Mesenchymal stem cell (in vitro differentiated cells and primary cell): ENCODE results near the gene ANKRD13D.
A peak's percentile ranks its signal among the peaks of the same experiment; 100 is the strongest.

ENCODE experiments used
- DNase-seq: peaks from one replicate; pipeline ENCODE4 v3.0.0-alpha.2; 2013
- H2AFZ ChIP-seq: one replicate; pipeline ENCODE4 v1.6.1; 2013; ENCODE audit warnings: low read depth, mild to moderate bottlenecking, control low read depth, inconsistent platforms, low read length, moderate library complexity
- H2AK5ac ChIP-seq: 2 replicates; pipeline ENCODE4 v1.6.1; 2013; ENCODE audit warnings: low read length, moderate library complexity, mild to moderate bottlenecking, inconsistent platforms; ENCODE audit not compliant: severe bottlenecking
- H2BK120ac ChIP-seq: one replicate; pipeline ENCODE4 v1.6.1; 2013; ENCODE audit warnings: low read depth, mild to moderate bottlenecking, inconsistent platforms, low read length, moderate library complexity
- H2BK12ac ChIP-seq, 2 experiments: one replicate each; pipeline ENCODE4 v1.6.1; 2013; ENCODE audit warnings: inconsistent platforms in 2 of 2, low read length in 2 of 2, mild to moderate bottlenecking in 2 of 2, moderate library complexity in 2 of 2, control low read depth in 1 of 2
- H2BK15ac ChIP-seq: one replicate; pipeline ENCODE4 v1.6.1; 2013; ENCODE audit warnings: mild to moderate bottlenecking, low read depth, inconsistent platforms; ENCODE audit not compliant: poor library complexity, severe bottlenecking
- H2BK5ac ChIP-seq: 2 replicates; pipeline ENCODE4 v1.6.1; 2013; ENCODE audit warnings: low read depth, mild to moderate bottlenecking, low read length, control low read depth, inconsistent platforms; ENCODE audit not compliant: poor library complexity, severe bottlenecking
- H3K14ac ChIP-seq, 2 experiments: one replicate each; pipeline ENCODE4 v1.6.1; 2013; ENCODE audit warnings: inconsistent platforms in 2 of 2, low read length in 2 of 2, control low read depth in 1 of 2, mild to moderate bottlenecking in 1 of 2, moderate library complexity in 1 of 2
- H3K18ac ChIP-seq, 2 experiments: one replicate each; pipeline ENCODE4 v1.6.1; 2013; ENCODE audit warnings: inconsistent platforms in 2 of 2, low read length in 2 of 2, control low read depth in 1 of 2, low read depth in 1 of 2, mild to moderate bottlenecking in 1 of 2
- H3K23ac ChIP-seq, 2 experiments: one replicate each; pipeline ENCODE4 v1.6.1; 2013; ENCODE audit warnings: inconsistent platforms in 2 of 2, low read length in 2 of 2, mild to moderate bottlenecking in 2 of 2, moderate library complexity in 2 of 2, control low read depth in 1 of 2
- H3K27ac ChIP-seq: 2 replicates; pipeline ENCODE4 v1.5.1; 2013; ENCODE audit warnings: mild to moderate bottlenecking, moderate library complexity, low read length, control low read depth, inconsistent platforms; ENCODE audit not compliant: poor library complexity, severe bottlenecking
- H3K27me3 ChIP-seq, 2 experiments: 2 replicates each; pipeline versions ENCODE4 v1.6.1 to v1.7.0; 2013; ENCODE audit warnings: low read length in 2 of 2, mild to moderate bottlenecking in 2 of 2, moderate library complexity in 2 of 2, control low read depth in 1 of 2, inconsistent platforms in 1 of 2; ENCODE audit not compliant: control insufficient read depth in 1 of 2, insufficient read depth in 1 of 2
- H3K36me3 ChIP-seq, 2 experiments: 2 replicates each; pipeline versions ENCODE4 v1.6.1 to v1.7.0; 2013; ENCODE audit warnings: low read length in 2 of 2, control low read depth in 1 of 2, inconsistent platforms in 1 of 2, low read depth in 1 of 2, mild to moderate bottlenecking in 1 of 2; ENCODE audit not compliant: insufficient read depth in 2 of 2, control insufficient read depth in 1 of 2
- H3K4ac ChIP-seq, 2 experiments: one replicate each; pipeline ENCODE4 v1.6.1; 2013; ENCODE audit warnings: inconsistent platforms in 2 of 2, low read length in 2 of 2, mild to moderate bottlenecking in 2 of 2, moderate library complexity in 2 of 2, control low read depth in 1 of 2, low read depth in 1 of 2
- H3K4me1 ChIP-seq: 2 replicates; pipeline ENCODE4 v1.6.1; 2013; ENCODE audit warnings: low read depth, low read length, control low read depth; ENCODE audit not compliant: control insufficient read depth, insufficient read depth
- H3K4me2 ChIP-seq: 2 replicates; pipeline ENCODE4 v1.6.1; 2013; ENCODE audit warnings: low read length, mild to moderate bottlenecking, inconsistent platforms; ENCODE audit not compliant: poor library complexity, severe bottlenecking
- H3K4me3 ChIP-seq, 2 experiments: 2 replicates each; pipeline versions ENCODE4 v1.5.1 to v1.7.0; 2013; ENCODE audit warnings: low read length in 2 of 2, mild to moderate bottlenecking in 2 of 2, control low read depth in 1 of 2, low read depth in 1 of 2; ENCODE audit not compliant: insufficient read depth in 1 of 2
- H3K79me1 ChIP-seq: replicated peaks from 2 replicates; pipeline ENCODE4 v1.6.1; 2013; ENCODE audit warnings: mild to moderate bottlenecking, control low read depth, low read length, inconsistent platforms; ENCODE audit not compliant: poor library complexity, severe bottlenecking
- H3K9ac ChIP-seq: 2 replicates; pipeline ENCODE4 v1.7.0; 2013; ENCODE audit warnings: mild to moderate bottlenecking, low read length, moderate library complexity
- H3K9me3 ChIP-seq: 2 replicates; pipeline ENCODE4 v1.7.0; 2013; ENCODE audit warnings: mild to moderate bottlenecking, low read length; ENCODE audit not compliant: control insufficient read depth
- H4K8ac ChIP-seq: one replicate; pipeline ENCODE4 v1.6.1; 2013; ENCODE audit warnings: inconsistent platforms, mild to moderate bottlenecking, low read length, moderate library complexity
- H4K91ac ChIP-seq: one replicate; pipeline ENCODE4 v1.6.1; 2013; ENCODE audit warnings: mild to moderate bottlenecking, low read length, inconsistent platforms
- WGBS: methylation state at CpG from one replicate; pipeline ENCODE4 v1.1.7; 2013; ENCODE audit warnings: mixed read lengths; 5-methylcytosine and 5-hydroxymethylcytosine counted together

Gene ANKRD13D

DNA sequence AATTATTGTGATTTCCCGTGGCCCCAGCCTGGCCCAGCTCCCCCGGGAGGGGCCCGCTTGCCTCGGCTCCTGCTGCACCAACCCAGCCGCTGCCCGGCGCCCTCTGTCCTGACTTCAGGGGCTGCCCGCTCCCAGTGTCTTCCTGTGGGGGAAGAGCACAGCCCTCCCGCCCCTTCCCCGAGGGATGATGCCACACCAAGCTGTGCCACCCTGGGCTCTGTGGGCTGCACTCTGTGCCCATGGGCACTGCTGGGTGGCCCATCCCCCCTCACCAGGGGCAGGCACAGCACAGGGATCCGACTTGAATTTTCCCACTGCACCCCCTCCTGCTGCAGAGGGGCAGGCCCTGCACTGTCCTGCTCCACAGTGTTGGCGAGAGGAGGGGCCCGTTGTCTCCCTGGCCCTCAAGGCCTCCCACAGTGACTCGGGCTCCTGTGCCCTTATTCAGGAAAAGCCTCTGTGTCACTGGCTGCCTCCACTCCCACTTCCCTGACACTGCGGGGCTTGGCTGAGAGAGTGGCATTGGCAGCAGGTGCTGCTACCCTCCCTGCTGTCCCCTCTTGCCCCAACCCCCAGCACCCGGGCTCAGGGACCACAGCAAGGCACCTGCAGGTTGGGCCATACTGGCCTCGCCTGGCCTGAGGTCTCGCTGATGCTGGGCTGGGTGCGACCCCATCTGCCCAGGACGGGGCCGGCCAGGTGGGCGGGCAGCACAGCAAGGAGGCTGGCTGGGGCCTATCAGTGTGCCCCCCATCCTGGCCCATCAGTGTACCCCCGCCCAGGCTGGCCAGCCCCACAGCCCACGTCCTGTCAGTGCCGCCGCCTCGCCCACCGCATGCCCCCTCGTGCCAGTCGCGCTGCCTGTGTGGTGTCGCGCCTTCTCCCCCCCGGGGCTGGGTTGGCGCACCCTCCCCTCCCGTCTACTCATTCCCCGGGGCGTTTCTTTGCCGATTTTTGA is 3.3 kb upstream of the ANKRD13D start:
- Histone ChIP-seq H3K23ac (no peak overlapping the region), H3K27me3 (no peaks in the 10 kb centered on the region), H2AK5ac (no peak overlapping the region), H3K14ac (no peak overlapping the region), H3K4me2 (no peak overlapping the region), H3K9ac (no peak overlapping the region), H3K36me3 (peaks cover 63 to 75% of the 10 kb centered on the region in 2 experiments), H4K91ac (peak overlapping the region; percentile 12), H3K4me3 (no peak overlapping the region), H2BK12ac (peak overlapping the region in 1 of 2 experiments; percentile 2), H2BK5ac (no peak overlapping the region), H2BK15ac (no peak overlapping the region), H3K27ac (no peak overlapping the region), H3K4ac (no peak overlapping the region), H2BK120ac (no peak overlapping the region), H3K9me3 (no peaks in the 10 kb centered on the region), H4K8ac (no peak overlapping the region), H2AFZ (no peak overlapping the region), H3K18ac (no peak overlapping the region), H3K79me1 (peaks cover 36% of the 10 kb centered on the region), H3K4me1 (peaks cover 21% of the 10 kb centered on the region)
- no peak for DNase-seq
- 96% methylated on average over 39 of the region's 39 CpGs for WGBS

DNA sequence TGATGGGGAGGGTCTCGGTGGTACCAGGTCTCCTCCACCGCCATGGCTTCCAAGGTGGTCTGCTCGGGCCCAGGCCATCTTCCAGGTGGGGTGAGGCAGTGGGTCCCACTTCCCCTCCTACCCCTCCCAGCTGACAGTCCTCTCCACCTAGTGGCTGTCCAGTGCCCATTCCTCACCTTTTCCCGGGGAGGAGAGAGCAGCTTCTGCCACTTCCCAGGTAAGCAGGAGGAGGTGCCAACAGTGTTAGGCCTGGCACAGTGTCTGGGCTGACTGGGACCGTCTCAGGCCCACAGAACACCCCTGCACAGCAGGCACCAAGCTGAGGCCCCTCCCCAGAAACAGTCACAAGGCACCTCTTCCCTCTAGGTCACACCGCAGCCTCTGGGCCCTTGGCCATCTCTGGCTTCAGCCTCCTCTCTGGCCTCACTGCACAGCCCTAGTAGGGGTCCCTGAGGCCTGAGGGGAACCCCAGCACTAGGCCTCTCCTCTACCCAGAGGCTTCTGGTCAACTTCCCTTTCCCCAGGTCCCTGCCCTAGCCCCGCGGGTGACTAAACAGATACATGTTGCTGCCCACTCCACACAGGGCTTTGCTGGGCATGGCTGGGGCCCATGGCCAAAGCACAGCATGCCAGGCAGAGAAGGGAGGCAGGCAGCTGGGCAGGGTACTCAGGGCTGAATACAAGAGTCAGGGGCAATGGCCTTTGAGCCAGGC is 2.3 kb upstream of the ANKRD13D start:
- Histone ChIP-seq H2BK15ac (no peak overlapping the region), H3K18ac (no peak overlapping the region), H3K27ac (no peak overlapping the region), H3K4me1 (peaks cover 27% of the 10 kb centered on the region), H4K8ac (peak overlapping the region; percentile 96), H2BK12ac (peak overlapping the region in 1 of 2 experiments; percentile 61), H3K79me1 (peaks cover 36% of the 10 kb centered on the region), H2BK120ac (no peak overlapping the region), H2BK5ac (no peak overlapping the region), H2AFZ (no peak overlapping the region), H3K9me3 (no peaks in the 10 kb centered on the region), H3K27me3 (no peaks in the 10 kb centered on the region), H2AK5ac (no peak overlapping the region), H3K4me3 (no peak overlapping the region), H3K4ac (peak overlapping the region in 1 of 2 experiments; percentile 10), H3K4me2 (no peak overlapping the region), H4K91ac (peak overlapping the region; percentile 86), H3K23ac (no peak overlapping the region), H3K36me3 (peaks cover 61 to 75% of the 10 kb centered on the region in 2 experiments), H3K14ac (no peak overlapping the region), H3K9ac (peak overlapping the region; percentile 12)
- DNase-seq, result no peak
- WGBS, result 94% methylated on average over 8 of the region's 8 CpGs

DNA sequence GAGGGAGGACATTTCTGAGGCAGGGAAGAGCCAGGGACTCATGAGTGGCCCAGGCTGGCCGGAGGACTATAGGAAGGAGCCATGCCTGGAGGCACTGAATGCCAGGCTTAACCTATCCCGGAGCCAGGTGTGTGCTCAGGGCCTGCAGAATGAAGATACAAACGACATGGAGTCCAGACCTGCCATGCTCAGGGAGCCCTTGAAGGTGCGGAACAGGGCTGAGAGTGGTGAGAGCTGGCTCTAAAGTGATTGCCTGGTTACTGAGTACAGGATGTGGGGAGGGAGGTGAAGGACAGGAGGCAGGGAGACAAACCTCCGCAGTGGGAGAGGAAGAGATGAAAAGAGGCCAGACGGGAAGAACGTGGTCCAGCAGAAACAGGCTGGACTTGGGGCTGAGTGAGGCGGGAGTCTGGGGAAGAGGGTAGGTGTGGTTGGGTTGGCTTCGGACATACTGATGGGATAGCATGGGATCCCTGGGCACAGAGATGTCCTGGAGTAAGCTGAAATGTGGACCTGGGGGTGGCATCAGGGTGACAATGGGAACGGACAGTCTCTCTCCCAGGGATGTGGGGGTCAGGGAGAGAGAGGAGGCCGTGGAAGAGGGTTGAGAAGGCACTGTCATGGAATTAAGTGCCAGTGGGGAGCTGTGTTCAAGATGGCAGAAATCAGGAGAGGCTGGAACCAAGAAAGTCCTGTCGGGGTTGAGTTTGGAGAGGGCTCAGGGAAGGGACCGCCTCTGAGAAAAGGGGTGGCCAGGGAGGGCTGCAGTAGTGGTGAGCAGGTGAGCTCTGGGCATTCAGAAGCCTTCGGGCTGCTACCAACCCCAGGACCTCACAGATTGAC is 1.5 kb upstream of the ANKRD13D start:
- peaks cover 39% of the 10 kb centered on the region for H3K79me1 ChIP-seq
- H2BK120ac ChIP-seq, result peak overlapping the region; percentile 83
- peak overlapping the region; percentile 86 for H4K91ac ChIP-seq
- peak overlapping the region; percentile 92 to 97 for H3K18ac ChIP-seq
- H3K36me3 ChIP-seq, result peaks cover 61 to 73% of the 10 kb centered on the region in 2 experiments
- H3K9me3 ChIP-seq, result no peaks in the 10 kb centered on the region
- peak overlapping the region; percentile 89 for H3K9ac ChIP-seq
- H3K14ac ChIP-seq, result peak overlapping the region in 1 of 2 experiments; percentile 95
- peak overlapping the region; percentile 95 for H3K27ac ChIP-seq
- peak overlapping the region; percentile 86 to 90 for H3K4ac ChIP-seq
- peak overlapping the region; percentile 38 for H2BK15ac ChIP-seq
- no peaks in the 10 kb centered on the region for H3K27me3 ChIP-seq
- H4K8ac ChIP-seq, result peak overlapping the region; percentile 96
- no peak overlapping the region for H2AFZ ChIP-seq
- H3K4me3 ChIP-seq, result peak overlapping the region in 1 of 2 experiments; percentile 82
- peak overlapping the region; percentile 4 for H2BK5ac ChIP-seq
- H2AK5ac ChIP-seq, result peak overlapping the region; percentile 79
- H2BK12ac ChIP-seq, result peak overlapping the region; percentile 15 to 61
- H3K4me1 ChIP-seq, result peaks cover 33% of the 10 kb centered on the region
- 94% methylated on average over 14 of the region's 14 CpGs for WGBS
- H3K4me2 ChIP-seq, result peak overlapping the region; percentile 94
- no peak for DNase-seq
- no peak overlapping the region for H3K23ac ChIP-seq
